Measurements from ENCODE around the gene DNASE1L3. TPM values are rescaled to one million over a fixed set of nuclear protein-coding genes. Genes with fewer than 3 reads are reported as not detected.

Gene DNASE1L3
- total and polyA plus RNA-seq, 4 donors = 76.1 to 201 (median 128) TPM

GRCh38 chr3:58148049-58148448 lies 62.7 kb downstream of the DNASE1L3 start:
- WGBS = 98% methylated on average over 9 of the region's 9 CpGs
- Histone ChIP-seq H3K4me1 (ENCODE audit: control insufficient read depth in 4 of 4, insufficient read depth in 4 of 4, low read length in 3 of 4) (peaks cover 13 to 48% (median 41%) of the 10 kb centered on the region in 4 donors), H3K27ac (ENCODE audit: low read depth in 1 of 2, low read length in 2 of 2) (no peak overlapping the region), H3K9ac (ENCODE audit: low read depth in 1 of 2, low read length in 2 of 2) (no peak overlapping the region), H3K9me3 (ENCODE audit: control insufficient read depth in 4 of 4, low read length in 3 of 4) (no peaks in the 10 kb centered on the region), H3K36me3 (ENCODE audit: control insufficient read depth in 4 of 4, insufficient read depth in 3 of 4, low read depth in 1 of 4, low read length in 3 of 4) (peaks cover 3 to 54% (median 41%) of the 10 kb centered on the region in 4 donors), H3K4me3 (ENCODE audit: low read depth in 1 of 3, low read length in 3 of 3) (no peak overlapping the region), H3K27me3 (ENCODE audit: control insufficient read depth in 4 of 4, insufficient read depth in 4 of 4, low read length in 3 of 4) (no peaks in the 10 kb centered on the region)
- TF ChIP-seq RAD21 (IDR thresholded peaks at IDR 0.05) (no peak), RXRA (IDR thresholded peaks at IDR 0.05) (no peak), REST (IDR thresholded peaks at IDR 0.05) (no peak), ZBTB33 (IDR thresholded peaks at IDR 0.05) (no peak), JUND (IDR thresholded peaks at IDR 0.05) (no peak), HNF4G (IDR thresholded peaks at IDR 0.05) (no peak), FOXA1 (IDR thresholded peaks at IDR 0.05) (no peak), YY1 (IDR thresholded peaks at IDR 0.05) (no peak), EGR1 (IDR thresholded peaks at IDR 0.05; ENCODE audit: low read depth in 2 of 2) (no peak), TAF1 (conservative IDR thresholded peaks at IDR 0.05) (no peak), SP1 (IDR thresholded peaks at IDR 0.05) (no peak), ATF3 (IDR thresholded peaks at IDR 0.05) (no peak)
- DNase-seq (ENCODE audit: low spot score) = no peak

- Histone ChIP-seq H3K9ac (ENCODE audit: low read depth in 1 of 2, low read length in 2 of 2) (no peak overlapping the region), H3K4me3 (ENCODE audit: low read depth in 1 of 3, low read length in 3 of 3) (no peak overlapping the region), H3K9me3 (ENCODE audit: control insufficient read depth in 4 of 4, low read length in 3 of 4) (no peaks in the 10 kb centered on the region), H3K27ac (ENCODE audit: low read depth in 1 of 2, low read length in 2 of 2) (peak overlapping the region; percentile 7 to 78), H3K4me1 (ENCODE audit: control insufficient read depth in 4 of 4, insufficient read depth in 4 of 4, low read length in 3 of 4) (peaks cover 9 to 38% (median 25%) of the 10 kb centered on the region in 4 donors), H3K36me3 (ENCODE audit: control insufficient read depth in 4 of 4, insufficient read depth in 3 of 4, low read depth in 1 of 4, low read length in 3 of 4) (peaks cover 1 to 57% (median 47%) of the 10 kb centered on the region in 4 donors), H3K27me3 (ENCODE audit: control insufficient read depth in 4 of 4, insufficient read depth in 4 of 4, low read length in 3 of 4) (no peaks in the 10 kb centered on the region)
- WGBS = 75% methylated on average over 7 of the region's 7 CpGs
- DNase-seq (ENCODE audit: low spot score) = no peak
- TF ChIP-seq HNF4A (conservative IDR thresholded peaks at IDR 0.05) (peak; percentile 15 to 24), SP1 (IDR thresholded peaks at IDR 0.05) (no peak), CTCF (IDR thresholded peaks at IDR 0.05; ENCODE audit: low read depth, low read length, missing input control) (no peak), RAD21 (IDR thresholded peaks at IDR 0.05) (peak in 1 of 2 donors; percentile 15)
Measured at GRCh38 chr3:58144478-58145325, 66.1 kb downstream of the DNASE1L3 start.
